K562 (cell line): Measurements from ENCODE around the gene PITPNM1. TPM values are rescaled to one million over a fixed set of nuclear protein-coding genes. Genes with fewer than 3 reads are reported as not detected.

Experiments
- ATF7 ChIP-seq: fragments of 450-650 bp; IDR thresholded peaks from 2 replicates; pipeline ENCODE4 v1.7.1; 2014; ENCODE audit warnings: mild to moderate bottlenecking, moderate library complexity
- CXXC5 ChIP-seq: fragments of 250-450 bp; sonication (Bioruptor Pico); IDR thresholded peaks from 2 replicates; pipeline ENCODE4 v1.8.0; 2022; ENCODE audit warnings: inconsistent platforms, mild to moderate bottlenecking, moderate library complexity
- GTF3C2 ChIP-seq: IDR thresholded peaks from 3 replicates; pipeline ENCODE4 v1.6.1; 2011; ENCODE audit warnings: borderline replicate concordance, mild to moderate bottlenecking, moderate library complexity; ENCODE audit not compliant: insufficient read length; ENCODE audit errors: extremely low read depth
- MAZ ChIP-seq, 2 experiments: fragments of 450-650 bp in 1 of 2; sonication (generic) in 1 of 2; formaldehyde crosslinking; IDR thresholded peaks in 1 of 2; conservative IDR thresholded peaks in 1 of 2; 2 replicates each; pipeline versions ENCODE4 v1.4.0 to v1.5.0; 2020; ENCODE audit warnings: mild to moderate bottlenecking in 1 of 2, missing genetic modification reagents in 1 of 2
- NR0B1 ChIP-seq: fragments of 450-650 bp; IDR thresholded peaks from one replicate; pipeline ENCODE4 v1.6.1; 2018; ENCODE audit warnings: mild to moderate bottlenecking, moderate library complexity; ENCODE audit not compliant: partially characterized antibody
- NR3C1 ChIP-seq: sonication (generic); formaldehyde crosslinking; IDR thresholded peaks from 2 replicates; pipeline ENCODE4 v1.8.1; 2022; ENCODE audit warnings: missing genetic modification reagents
- PML ChIP-seq: IDR thresholded peaks from 2 replicates; pipeline ENCODE4 v1.6.1; 2012; ENCODE audit warnings: low read length, inconsistent platforms
- STAT6 ChIP-seq: sonication (generic); formaldehyde crosslinking; IDR thresholded peaks from 2 replicates; pipeline ENCODE4 v1.8.1; 2023; ENCODE audit warnings: mild to moderate bottlenecking, missing genetic modification reagents
- TAF1 ChIP-seq: IDR thresholded peaks from 2 replicates; pipeline ENCODE4 v1.6.1; 2011; ENCODE audit warnings: mild to moderate bottlenecking, low read length, moderate library complexity; ENCODE audit not compliant: insufficient read depth, control insufficient read depth, severe bottlenecking; ENCODE audit errors: extremely low read depth
- THRB ChIP-seq: fragments of 450-650 bp; formaldehyde crosslinking; conservative IDR thresholded peaks from 2 replicates; pipeline ENCODE4 v1.4.0; 2022; ENCODE audit warnings: mild to moderate bottlenecking, missing genetic modification characterization
- VEZF1 ChIP-seq: fragments of 200-800 bp; sonication (Bioruptor generic); IDR thresholded peaks from 2 replicates; pipeline ENCODE4 v1.6.1; 2017; ENCODE audit warnings: missing genetic modification characterization, missing compliant biosample characterization
- ZBTB2 ChIP-seq: fragments of 450-650 bp; IDR thresholded peaks from 2 replicates; pipeline ENCODE4 v1.6.1; 2016; ENCODE audit warnings: antibody characterized with exemption
- ZBTB7A ChIP-seq: IDR thresholded peaks from 2 replicates; pipeline ENCODE4 v1.6.1; 2011; ENCODE audit warnings: low read depth, mild to moderate bottlenecking, low read length, moderate library complexity, borderline replicate concordance; ENCODE audit not compliant: control insufficient read depth
- ZNF253 ChIP-seq: fragments of 250-450 bp; sonication (Bioruptor Pico); conservative IDR thresholded peaks from 2 replicates; pipeline ENCODE4 v1.6.1; 2021; ENCODE audit warnings: mild to moderate bottlenecking
- polyA plus RNA-seq, 8 experiments: library from polyadenylated mRNA; depleted of rRNA in 4 of 8; stranded (reverse) in 5 of 8; unstranded in 3 of 8; fragments of >200 nt; fragmentation: Nextera tagmentation in 2 of 8; fragmentation: Illumina TruSeq in 1 of 8; extraction: Ambion mirVana in 2 of 8; extraction: Trizol in 1 of 8; gene quantifications; 2 replicates each; pipeline versions ENCODE4 v1.2.1 to v1.2.3, GENCODE V29; 2011 to 2014; ENCODE audit warnings: inconsistent platforms in 1 of 8, missing spikeins in 1 of 8
- total RNA-seq, 7 experiments: library from RNA; depleted of rRNA in 6 of 7; stranded (reverse); fragments of >200 nt in 6 of 7; fragmentation: Illumina TruSeq in 2 of 7; extraction: Trizol in 2 of 7; gene quantifications; 2 replicates each; pipeline versions ENCODE4 v1.2.1 to v1.2.3, GENCODE V29; 2011 to 2021; ENCODE audit warnings: low replicate concordance in 1 of 7

The PITPNM1 gene
- total and polyA plus RNA-seq, 9 of the 15 experiments (the other 6 are each of a cell fraction or from before 2014, with no cell fraction given) = 0.11 to 53.7 (median 16.0) TPM

- TF ChIP-seq MAZ (CRISPR knock-in tag; conservative IDR thresholded peaks at IDR 0.05 in 1 of 2, IDR thresholded peaks at IDR 0.05 in 1 of 2) (peak; percentile 95 to 96), ZBTB7A (peak; percentile 15; the same call in 1 of the 2 replicates), PML (0 out of 2 replicates have a peak, but pooled peaks have one; percentile 23), TAF1 (peak; percentile 36), STAT6 (CRISPR knock-in tag) (no peak), NR3C1 (no peak), ZBTB2 (peak; percentile 98), ATF7 (peak; percentile 97), CXXC5 (CRISPR knock-in tag) (peak; percentile 80), VEZF1 (peak; percentile 96), NR0B1 (no peak), ZNF253 (CRISPR knock-in tag) (no peak), GTF3C2 (no peak), THRB (0 out of 2 replicates have a peak, but pooled peaks have one; percentile 16)
Observed at GRCh38 chr11:67508486-67509121, 3.4 kb upstream of the PITPNM1 start (continued).
